Measurements from ENCODE around the gene PAPPA2.

DNA sequence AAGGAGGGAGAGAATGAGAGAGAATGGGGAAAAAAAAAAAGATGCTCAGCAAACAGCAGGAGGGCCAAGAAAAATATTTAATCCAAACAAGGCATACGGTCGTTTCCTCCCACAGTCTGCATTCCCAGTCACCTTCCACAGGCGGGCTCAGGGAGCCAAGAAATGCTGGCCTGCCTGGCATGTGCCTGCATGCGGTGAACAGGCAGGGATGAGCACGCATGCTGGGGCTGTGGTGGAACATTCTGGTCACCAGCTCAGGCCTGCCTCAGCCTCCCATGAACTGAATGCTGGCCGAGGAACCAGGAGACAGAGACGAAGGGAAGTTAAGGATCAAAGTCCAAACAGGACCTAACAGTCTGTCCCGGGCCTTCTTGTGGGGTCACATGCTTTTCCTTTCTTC is 366.3 kb downstream of the PAPPA2 start:
- TF ChIP-seq, protein P1, sequence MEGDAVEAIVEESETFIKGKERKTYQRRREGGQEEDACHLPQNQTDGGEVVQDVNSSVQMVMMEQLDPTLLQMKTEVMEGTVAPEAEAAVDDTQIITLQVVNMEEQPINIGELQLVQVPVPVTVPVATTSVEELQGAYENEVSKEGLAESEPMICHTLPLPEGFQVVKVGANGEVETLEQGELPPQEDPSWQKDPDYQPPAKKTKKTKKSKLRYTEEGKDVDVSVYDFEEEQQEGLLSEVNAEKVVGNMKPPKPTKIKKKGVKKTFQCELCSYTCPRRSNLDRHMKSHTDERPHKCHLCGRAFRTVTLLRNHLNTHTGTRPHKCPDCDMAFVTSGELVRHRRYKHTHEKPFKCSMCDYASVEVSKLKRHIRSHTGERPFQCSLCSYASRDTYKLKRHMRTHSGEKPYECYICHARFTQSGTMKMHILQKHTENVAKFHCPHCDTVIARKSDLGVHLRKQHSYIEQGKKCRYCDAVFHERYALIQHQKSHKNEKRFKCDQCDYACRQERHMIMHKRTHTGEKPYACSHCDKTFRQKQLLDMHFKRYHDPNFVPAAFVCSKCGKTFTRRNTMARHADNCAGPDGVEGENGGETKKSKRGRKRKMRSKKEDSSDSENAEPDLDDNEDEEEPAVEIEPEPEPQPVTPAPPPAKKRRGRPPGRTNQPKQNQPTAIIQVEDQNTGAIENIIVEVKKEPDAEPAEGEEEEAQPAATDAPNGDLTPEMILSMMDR (IDR thresholded peaks at IDR 0.05; ENCODE audit: low read length) = no peak
- TF ChIP-seq EZH2 (optimal IDR thresholded peaks at IDR 0.05; ENCODE audit: low read depth, low read length) = no peak
- no peak for TF ChIP-seq EZH2phosphoT487 (IDR thresholded peaks at IDR 0.05; ENCODE audit: low read length)

Data from MM.1S (cell line).